Measurements from ENCODE around the gene ZDHHC9.
A peak's percentile ranks its signal among the peaks of the same experiment; 100 is the strongest.

The ZDHHC9 gene

GRCh38 chrX:129759576-129760061, 84.1 kb downstream of the ZDHHC9 start:
- no peak for TF ChIP-seq EZH2 (optimal IDR thresholded peaks at IDR 0.05; ENCODE audit: low read depth, low read length)
- peak; percentile 54 for TF ChIP-seq CTCF (IDR thresholded peaks at IDR 0.05; ENCODE audit: low read length)
- no peak for TF ChIP-seq EZH2phosphoT487 (IDR thresholded peaks at IDR 0.05; ENCODE audit: low read length)
- Histone ChIP-seq H3F3A (ENCODE audit: insufficient read depth, low read length) (peaks cover 5% of the 10 kb centered on the region; the same call in 1 of the 2 replicates), H3K9ac (ENCODE audit: low read length) (peak overlapping the region; percentile 58), H2AFZ (ENCODE audit: low read length) (peak overlapping the region; percentile 85), H3K4me1 (ENCODE audit: low read length) (peaks cover 20% of the 10 kb centered on the region), H3K9me3 (replicated peaks; ENCODE audit: insufficient read depth, low read length) (no peaks in the 10 kb centered on the region), H3K36me3 (replicated peaks; ENCODE audit: insufficient read depth, low read length) (no peaks in the 10 kb centered on the region), H4K20me1 (ENCODE audit: insufficient read depth, low read length) (no peaks in the 10 kb centered on the region), H3K27me3 (replicated peaks; ENCODE audit: insufficient read depth, low read length) (no peaks in the 10 kb centered on the region), H3K27ac (ENCODE audit: low read length) (peak overlapping the region; percentile 80), H3K9me2 (replicated peaks; ENCODE audit: insufficient read depth, low read length) (no peaks in the 10 kb centered on the region), H3K4me3 (ENCODE audit: low read length) (no peak overlapping the region), H3K79me2 (ENCODE audit: low read length) (no peaks in the 10 kb centered on the region), H3K4me2 (ENCODE audit: low read depth, low read length) (peak overlapping the region; percentile 59)
- DNase-seq, result peak; percentile 96

GRCh38 chrX:129755779-129756650, 87.7 kb downstream of the ZDHHC9 start:
- no peaks in the 10 kb centered on the region for H3K79me2 ChIP-seq (ENCODE audit: low read length)
- H2AFZ ChIP-seq (ENCODE audit: low read length), result no peak overlapping the region
- no peak for DNase-seq
- no peaks in the 10 kb centered on the region for H4K20me1 ChIP-seq (ENCODE audit: insufficient read depth, low read length)
- H3K27ac ChIP-seq (ENCODE audit: low read length), result no peak overlapping the region
- peaks cover 5% of the 10 kb centered on the region; the same call in 1 of the 2 replicates for H3F3A ChIP-seq (ENCODE audit: insufficient read depth, low read length)
- H3K9me2 ChIP-seq (replicated peaks; ENCODE audit: insufficient read depth, low read length), result no peaks in the 10 kb centered on the region
- no peak overlapping the region for H3K9ac ChIP-seq (ENCODE audit: low read length)
- no peaks in the 10 kb centered on the region for H3K27me3 ChIP-seq (replicated peaks; ENCODE audit: insufficient read depth, low read length)
- peaks cover 20% of the 10 kb centered on the region for H3K4me1 ChIP-seq (ENCODE audit: low read length)
- no peak for TF ChIP-seq EZH2phosphoT487 (IDR thresholded peaks at IDR 0.05; ENCODE audit: low read length)
- TF ChIP-seq EZH2 (optimal IDR thresholded peaks at IDR 0.05; ENCODE audit: low read depth, low read length), result no peak
- no peak overlapping the region for H3K4me3 ChIP-seq (ENCODE audit: low read length)
- no peak overlapping the region for H3K4me2 ChIP-seq (ENCODE audit: low read depth, low read length)
- H3K36me3 ChIP-seq (replicated peaks; ENCODE audit: insufficient read depth, low read length), result no peaks in the 10 kb centered on the region
- H3K9me3 ChIP-seq (replicated peaks; ENCODE audit: insufficient read depth, low read length), result no peaks in the 10 kb centered on the region

- no peak for TF ChIP-seq EZH2 (optimal IDR thresholded peaks at IDR 0.05; ENCODE audit: low read depth, low read length)
- peak; percentile 32 for TF ChIP-seq CTCF (IDR thresholded peaks at IDR 0.05; ENCODE audit: low read length)
- no peak overlapping the region for H2AFZ ChIP-seq (ENCODE audit: low read length)
- DNase-seq, result no peak
Observed at GRCh38 chrX:129754056-129755024, 89.3 kb downstream of the ZDHHC9 start.

More at GRCh38 chrX:129754056-129755024, 89.3 kb downstream of the ZDHHC9 start:
- H4K20me1 ChIP-seq (ENCODE audit: insufficient read depth, low read length), result no peaks in the 10 kb centered on the region
- no peaks in the 10 kb centered on the region for H3K9me3 ChIP-seq (replicated peaks; ENCODE audit: insufficient read depth, low read length)
- H3K27me3 ChIP-seq (replicated peaks; ENCODE audit: insufficient read depth, low read length), result no peaks in the 10 kb centered on the region
- H3K4me2 ChIP-seq (ENCODE audit: low read depth, low read length), result no peak overlapping the region
- no peak overlapping the region for H3K27ac ChIP-seq (ENCODE audit: low read length)
- no peaks in the 10 kb centered on the region for H3K9me2 ChIP-seq (replicated peaks; ENCODE audit: insufficient read depth, low read length)
- H3K4me1 ChIP-seq (ENCODE audit: low read length), result peaks cover 7% of the 10 kb centered on the region
- no peak overlapping the region for H3K4me3 ChIP-seq (ENCODE audit: low read length)
- no peaks in the 10 kb centered on the region for H3K79me2 ChIP-seq (ENCODE audit: low read length)
- H3F3A ChIP-seq (ENCODE audit: insufficient read depth, low read length), result no peaks in the 10 kb centered on the region; the same call in 1 of the 2 replicates
- H3K36me3 ChIP-seq (replicated peaks; ENCODE audit: insufficient read depth, low read length), result no peaks in the 10 kb centered on the region
- H3K9ac ChIP-seq (ENCODE audit: low read length), result no peak overlapping the region

All from MM.1S (cell line).